HG02571 (cell line): ENCODE measurements around the gene COL18A1.
"Not testable (repeated sequence)": the region's sequence is repeated elsewhere in the genome, so short reads cannot be mapped to it uniquely, and the experiment has no call there.

Experiments used
- ATAC-seq: cut with Tn5 transposase; IDR thresholded peaks from one replicate; pipeline ENCODE4 v1.9.1; 2021; ENCODE audit warnings: mild to moderate bottlenecking, moderate library complexity; ENCODE audit not compliant: unreplicated experiment

COL18A1 gene

GRCh38 chr21:45528028-45528705, 123.2 kb downstream of the COL18A1 start:
- ATAC-seq = no peak

GRCh38 chr21:45528981-45529784, 124.2 kb downstream of the COL18A1 start:
- ATAC-seq = no peak

DNA sequence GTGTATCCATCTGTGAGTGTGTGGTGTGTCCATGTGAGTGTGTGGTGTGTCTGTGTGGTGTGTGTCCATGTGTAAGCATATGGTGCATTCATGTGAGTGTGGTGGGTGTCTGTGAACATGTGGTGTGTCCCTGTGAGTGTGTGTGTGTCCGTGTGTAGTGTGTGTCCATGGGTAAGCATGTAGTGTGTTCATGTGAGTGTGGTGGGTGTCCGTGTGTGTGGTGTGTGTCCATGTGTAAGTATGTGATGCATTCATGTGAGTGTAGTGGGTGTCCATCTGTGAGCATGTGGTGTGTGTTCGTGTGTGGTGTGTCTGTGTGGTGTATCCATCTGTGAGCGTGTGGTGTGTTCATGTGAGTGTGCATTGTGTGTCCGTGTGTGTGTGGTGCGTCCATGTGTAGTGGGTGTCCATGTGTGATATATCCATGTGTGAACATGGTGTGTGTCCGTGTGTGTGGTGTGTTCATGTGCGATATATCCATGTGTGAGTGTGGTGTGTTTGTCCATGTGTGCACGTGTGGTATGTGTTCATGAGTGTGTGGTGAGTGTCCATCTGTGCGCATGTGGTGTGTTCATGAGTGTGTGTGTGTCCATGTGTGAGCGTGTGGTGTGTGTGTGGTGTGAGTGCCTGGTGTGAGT, 124.9 kb downstream of the COL18A1 start:
- ATAC-seq = no peak

- ATAC-seq = no peak
Measured at GRCh38 chr21:45530423-45531113, 125.6 kb downstream of the COL18A1 start.

GRCh38 chr21:45531114-45531392, 126.1 kb downstream of the COL18A1 start:
- not testable (repeated sequence) for ATAC-seq

- ATAC-seq = no peak
Measured at GRCh38 chr21:45531393-45532215, 126.6 kb downstream of the COL18A1 start.

GRCh38 chr21:45532826-45533360, 127.9 kb downstream of the COL18A1 start:
- ATAC-seq = no peak

GRCh38 chr21:45533361-45533845, 128.4 kb downstream of the COL18A1 start:
- no peak for ATAC-seq

DNA sequence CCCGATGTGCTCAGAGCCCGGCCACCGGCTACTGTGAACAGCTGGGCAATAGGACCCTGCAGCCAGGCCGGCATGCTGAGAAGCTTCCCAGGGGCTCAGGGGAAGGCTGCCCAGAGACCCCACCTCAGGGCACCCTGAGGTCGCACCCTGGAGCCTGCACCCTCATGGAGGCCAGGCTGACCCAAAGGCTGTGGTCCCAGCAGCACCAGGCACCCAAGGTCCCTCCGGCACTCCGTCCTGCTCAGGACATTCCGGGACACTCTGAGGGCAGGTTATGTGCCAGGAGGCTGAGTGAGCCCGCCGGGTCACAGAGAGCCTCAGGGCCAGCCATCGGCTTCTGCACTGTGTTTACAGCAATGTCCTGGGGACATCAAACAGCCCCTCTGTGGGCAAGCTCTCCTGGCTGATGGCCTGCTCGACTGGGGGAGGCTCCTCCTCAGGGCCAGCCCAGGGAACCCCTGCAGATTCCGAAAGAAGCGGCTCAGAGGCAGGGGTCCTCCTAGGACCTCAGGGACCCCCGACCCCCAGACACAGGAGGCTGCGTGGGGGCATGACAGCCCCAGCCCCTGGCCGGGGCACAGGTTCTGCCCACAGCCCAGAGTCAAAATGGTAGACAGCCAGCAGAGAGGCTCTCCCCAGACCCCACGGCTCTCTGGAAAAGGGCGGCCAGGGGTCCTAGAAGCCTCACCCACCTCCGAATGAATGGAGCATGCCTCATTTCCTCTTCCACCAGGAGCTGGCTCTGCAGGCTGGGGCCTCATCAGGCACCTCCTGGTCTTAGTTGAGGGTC, 129.1 kb downstream of the COL18A1 start:
- no peak for ATAC-seq

GRCh38 chr21:45534636-45535331, 129.8 kb downstream of the COL18A1 start:
- no peak for ATAC-seq

GRCh38 chr21:45535341-45536081, 130.5 kb downstream of the COL18A1 start:
- ATAC-seq = no peak

DNA sequence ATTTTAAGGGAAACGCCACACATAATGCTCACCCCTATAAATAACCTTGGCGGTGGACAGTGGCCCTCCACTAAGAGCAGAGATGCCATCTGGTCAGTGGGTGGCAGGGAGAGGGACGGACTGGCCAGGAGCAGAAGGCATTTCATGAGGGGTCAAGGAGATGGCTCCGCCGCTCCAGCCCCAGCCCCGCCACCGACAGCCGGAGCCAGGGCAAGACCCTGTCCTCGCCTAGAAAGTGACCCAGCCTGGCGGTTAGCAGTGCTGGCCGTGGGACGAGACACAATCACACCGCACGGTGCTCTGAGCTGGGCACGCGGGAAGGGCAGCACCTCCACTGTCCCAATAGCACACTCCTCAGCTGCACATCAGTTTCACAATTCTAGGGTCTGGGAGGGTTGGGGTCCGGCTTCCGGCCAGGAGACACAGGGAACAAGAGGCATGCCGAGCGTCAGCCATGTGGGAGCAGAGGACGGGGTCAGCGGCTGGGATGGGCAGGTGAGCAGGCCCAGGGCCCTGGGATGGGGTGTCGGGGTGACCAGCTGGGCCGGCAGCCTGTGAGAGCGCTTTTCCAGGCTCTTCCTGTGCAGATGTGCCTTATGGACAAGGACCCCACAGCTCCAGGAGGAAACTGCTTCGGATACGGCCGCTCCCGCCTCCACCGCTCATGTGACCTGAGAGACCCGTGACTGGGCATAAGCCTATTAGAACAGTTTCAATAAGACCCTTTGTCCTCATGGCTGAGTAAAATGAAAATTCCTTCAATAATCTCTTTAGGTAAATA, 131.5 kb downstream of the COL18A1 start:
- ATAC-seq = no peak

DNA sequence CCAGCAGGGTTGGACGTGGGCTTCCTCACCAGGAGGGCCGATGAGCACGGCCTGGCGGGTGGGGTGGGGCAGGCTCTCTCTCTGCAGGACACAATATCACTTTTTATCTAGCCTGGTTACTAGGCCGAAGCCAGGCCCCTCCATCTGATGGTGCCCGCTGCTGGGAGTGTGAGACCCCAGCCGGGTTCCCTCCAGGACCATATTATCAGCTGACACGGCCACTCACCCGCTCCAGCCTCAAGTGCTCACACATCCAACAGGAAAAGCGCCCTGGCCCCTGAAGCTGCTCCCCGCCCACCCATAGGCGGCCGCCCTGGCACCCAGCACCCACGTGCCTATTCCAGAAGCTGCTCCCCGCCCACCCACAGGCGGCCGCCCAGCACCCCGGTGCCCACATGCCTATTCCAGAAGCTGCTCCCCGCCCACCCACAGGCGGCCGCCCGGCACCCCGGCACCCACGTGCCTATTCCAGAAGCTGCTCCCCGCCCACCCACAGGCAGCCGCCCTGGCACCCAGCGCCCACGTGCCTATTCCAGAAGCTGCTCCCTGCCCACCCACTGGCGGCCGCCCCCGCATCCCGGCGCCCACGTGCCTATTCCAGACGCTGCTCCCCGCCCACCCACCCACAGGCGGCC, 132.3 kb downstream of the COL18A1 start:
- no peak for ATAC-seq

DNA sequence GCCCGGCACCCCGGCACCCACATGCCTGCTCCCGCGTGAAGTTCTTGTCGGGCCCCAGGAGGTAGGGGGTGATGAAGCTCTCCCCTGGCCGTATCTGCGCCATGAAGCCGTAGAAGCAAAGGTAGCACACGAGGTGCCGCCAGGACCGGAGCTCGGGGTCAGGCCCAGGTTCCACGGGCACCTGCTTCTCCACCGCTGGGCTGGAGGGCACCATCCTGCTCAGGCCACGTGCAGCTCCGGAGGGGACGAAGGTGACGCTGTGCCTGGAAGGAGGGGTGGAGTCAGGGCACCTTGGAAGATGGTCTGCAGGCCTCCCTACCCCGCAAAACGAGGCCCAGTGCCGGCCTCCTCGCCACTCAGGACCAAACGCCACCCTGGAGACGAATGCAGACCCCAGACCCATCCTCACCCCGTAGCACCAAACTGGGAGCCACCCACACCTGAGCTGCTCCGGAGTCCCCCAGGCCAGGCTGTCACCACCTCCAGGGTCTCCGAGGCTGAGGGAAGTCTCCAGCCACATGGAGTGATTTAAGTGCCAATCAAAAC, 132.9 kb downstream of the COL18A1 start:
- no peak for ATAC-seq

DNA sequence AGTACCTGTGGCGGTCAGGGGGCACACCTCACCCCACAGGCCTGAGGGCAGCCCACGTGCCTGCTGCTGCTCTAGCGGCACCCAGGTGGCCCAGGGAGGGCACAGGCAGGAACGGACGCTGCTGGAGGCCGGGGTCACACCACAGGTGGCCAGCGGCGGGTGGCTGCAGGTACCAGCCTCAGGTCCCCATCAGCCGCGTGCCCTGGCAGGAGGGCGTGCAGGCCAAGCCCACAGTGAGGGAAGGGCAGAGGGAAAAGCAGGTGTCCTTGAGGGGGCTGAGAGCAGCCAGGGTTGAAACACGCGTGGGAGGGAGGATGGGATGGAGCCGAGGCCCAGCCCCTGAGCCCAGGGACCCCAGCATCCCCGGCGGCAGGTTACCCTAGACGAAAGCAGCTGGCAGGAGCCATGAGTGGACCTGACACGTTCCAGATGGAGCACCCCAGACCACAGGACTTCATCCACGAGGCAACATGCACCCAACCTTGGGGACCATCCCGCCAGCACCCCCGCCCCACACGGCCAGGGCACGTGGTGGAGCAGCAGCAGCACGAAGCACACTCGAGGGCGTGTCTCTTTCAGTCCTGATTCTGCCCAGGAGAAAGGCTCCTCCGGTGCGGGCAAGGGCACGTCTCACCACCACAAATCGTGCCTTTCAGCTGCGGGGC, 133.5 kb downstream of the COL18A1 start:
- no peak for ATAC-seq
